Smooth muscle cell of the coronary artery (primary cell): ENCODE data around the gene TSEN34. TPM values are rescaled to one million over a fixed set of nuclear protein-coding genes. Genes with fewer than 3 reads are reported as not detected.

ENCODE experiments used
- total RNA-seq: library from RNA; depleted of rRNA; stranded (reverse); fragments of >200 nt; gene quantifications from 2 replicates; pipeline ENCODE4 v1.2.3, GENCODE V29; 2014; ENCODE audit warnings: low replicate concordance

The TSEN34 gene
- 14.4 and 56.0 TPM in 2 replicates for total RNA-seq

DNA sequence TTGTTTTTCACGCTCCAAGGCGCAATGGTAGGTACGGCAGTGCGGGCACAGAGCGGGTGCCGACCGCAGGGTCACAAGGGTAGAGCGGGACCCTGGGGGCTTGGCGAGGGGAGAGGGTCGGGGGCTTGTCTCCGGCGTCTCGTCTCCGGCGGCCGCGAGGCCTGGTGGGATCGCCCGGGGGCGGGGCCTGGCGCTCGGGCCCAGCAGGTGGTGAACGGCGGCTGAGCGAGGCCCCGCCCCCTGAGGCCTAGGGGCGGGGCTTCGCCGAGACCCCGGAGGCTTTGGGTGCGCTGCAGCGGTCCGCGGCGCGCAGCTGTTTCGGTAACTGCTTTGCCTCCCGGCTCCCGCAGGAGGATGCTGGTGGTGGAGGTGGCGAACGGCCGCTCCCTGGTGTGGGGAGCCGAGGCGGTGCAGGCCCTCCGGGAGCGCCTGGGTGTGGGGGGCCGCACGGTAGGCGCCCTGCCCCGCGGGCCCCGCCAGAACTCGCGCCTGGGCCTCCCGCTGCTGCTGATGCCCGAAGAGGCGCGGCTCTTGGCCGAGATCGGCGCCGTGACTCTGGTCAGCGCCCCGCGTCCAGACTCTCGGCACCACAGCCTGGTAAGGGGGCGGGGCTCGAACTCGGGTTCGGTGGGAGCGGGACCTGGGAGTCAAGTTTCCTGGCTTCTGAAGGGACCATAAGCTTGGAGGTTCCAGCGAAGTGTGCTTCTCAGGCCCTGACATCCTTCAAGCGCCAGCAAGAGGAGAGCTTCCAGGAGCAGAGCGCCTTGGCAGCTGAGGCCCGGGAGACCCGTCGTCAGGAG, at the start of gene TSEN34:
Gene TSEN34, plus strand, starts transcription at position 298 of the 800 bp plus-strand sequence. Its CDS starts 57 bp downstream, at position 355.

DNA sequence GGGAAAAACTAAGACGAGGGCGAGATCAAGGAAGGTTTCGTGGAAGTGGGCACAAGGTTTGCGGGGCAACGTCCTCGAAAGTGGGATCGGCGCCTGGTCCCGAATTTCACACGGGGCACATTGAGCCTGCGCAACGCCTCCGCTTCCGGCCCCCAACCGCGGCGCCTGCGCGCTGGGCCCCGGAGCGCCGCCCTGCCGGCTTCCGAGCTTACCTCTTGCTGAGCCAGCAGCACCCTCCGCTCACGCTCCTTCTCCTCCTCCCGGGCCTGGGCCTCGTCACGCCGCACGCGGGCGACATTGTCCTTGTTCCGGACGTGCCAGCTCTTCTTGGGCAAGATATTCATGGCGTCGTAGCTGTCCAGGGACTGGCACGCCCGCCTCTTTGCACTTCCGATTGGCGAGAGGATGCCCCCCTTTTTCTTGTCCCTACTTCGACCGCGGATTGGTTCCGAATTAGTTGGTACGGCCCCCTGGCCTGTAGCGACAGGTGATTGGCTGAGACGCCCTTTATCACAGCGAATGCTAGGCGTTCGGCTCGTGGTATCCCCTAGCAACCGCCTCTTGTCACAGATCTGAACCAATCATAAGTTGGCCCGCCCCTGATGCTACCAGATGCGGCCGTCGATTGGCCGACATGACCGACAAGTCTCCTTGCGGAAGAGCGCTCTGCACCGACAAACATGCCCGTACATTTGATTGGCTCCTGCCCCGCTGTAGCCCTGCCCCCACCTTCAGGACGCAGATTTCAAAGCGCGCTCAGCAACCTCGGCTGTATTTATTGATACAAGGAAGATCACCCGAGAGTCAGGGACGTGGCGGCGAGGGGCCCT, 31.5 kb upstream of the TSEN34 start, which contains the start of gene LENG1:
Gene LENG1, minus strand, starts transcription at position 370 of the 830 bp plus-strand sequence. Its CDS starts 26 bp downstream, at position 344.

DNA sequence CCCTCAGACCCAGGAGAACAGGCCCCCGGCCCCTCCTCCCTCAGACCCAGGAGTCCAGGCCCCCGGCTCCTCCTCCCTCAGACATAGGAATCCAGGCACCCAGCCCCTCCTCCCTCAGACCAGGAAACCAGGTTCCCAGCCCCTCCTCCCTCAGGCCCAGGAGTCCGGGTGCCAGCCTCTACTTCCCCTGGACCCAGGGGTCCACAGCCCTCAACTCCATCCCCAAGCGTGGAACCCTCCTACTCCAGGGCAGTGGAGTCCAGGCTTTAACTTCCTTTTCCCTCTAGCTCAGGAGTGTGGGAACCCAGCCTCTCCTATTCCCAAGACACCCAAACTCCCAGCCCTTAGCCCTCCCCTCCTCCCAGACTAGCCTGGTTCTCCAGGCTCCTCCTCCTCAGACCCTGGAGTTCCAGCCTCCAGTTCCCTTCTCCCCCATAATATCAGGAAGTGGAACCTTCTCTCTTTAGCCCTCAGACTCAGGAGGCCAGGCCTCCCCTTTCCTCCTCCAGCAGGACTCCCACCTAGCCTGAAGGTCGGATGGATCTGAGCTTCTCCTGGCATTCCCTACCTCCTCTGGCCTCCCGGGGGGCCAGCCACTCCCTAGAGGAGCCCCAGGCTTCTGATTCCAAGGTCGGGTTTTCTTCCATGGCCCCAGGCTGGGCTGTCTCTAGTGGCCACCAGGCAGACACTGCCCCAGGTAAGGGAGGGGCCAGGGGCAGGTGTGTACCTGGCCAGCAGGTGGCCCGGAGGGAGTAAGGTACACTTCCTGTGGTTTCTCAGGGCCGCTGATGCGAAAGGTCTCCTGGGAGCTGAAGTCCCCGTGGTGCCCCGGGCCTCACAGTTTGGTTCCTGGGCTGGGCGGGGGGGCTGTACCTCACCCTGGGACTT, 18.4 kb upstream of the TSEN34 start, which contains the start of gene TMC4:
Gene TMC4, minus strand, starts transcription at position 690 of the 888 bp plus-strand sequence. Its CDS starts 43 bp downstream, at position 647.

DNA sequence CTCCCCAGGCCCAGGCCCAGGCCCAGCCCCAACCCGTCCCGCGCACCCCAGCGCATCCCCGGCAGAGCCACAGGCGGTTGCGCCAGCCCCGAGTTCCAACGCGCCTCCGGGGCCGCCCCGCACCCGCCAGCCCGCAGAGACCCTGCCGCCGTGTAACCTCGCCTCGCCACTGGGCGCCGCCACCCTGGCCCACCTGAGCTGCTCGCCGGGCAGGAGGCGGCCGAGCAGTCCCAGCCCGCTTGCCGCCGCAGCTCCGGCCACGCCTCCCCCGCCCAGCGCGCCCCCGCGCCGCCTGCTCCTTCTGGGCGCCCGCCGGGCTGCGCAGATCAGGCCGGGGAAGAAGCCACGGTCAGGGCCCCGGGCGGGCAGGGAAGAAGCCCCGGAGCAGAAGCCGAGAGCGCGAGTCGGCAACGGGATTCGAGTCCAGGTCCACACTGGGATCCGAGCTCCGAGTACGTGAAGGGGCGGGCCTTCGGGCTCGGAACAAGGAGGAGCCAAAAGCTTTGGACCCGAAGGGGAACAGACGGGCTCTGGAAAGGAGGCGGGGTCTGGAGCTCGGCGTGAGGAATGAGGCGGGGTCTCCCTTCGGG, 1.9 kb upstream of the TSEN34 start, which contains the start of gene MBOAT7:
Gene MBOAT7, minus strand, starts transcription at position 436 of the 590 bp plus-strand sequence. CDS start 1,072 bp downstream, outside the sequence.

DNA sequence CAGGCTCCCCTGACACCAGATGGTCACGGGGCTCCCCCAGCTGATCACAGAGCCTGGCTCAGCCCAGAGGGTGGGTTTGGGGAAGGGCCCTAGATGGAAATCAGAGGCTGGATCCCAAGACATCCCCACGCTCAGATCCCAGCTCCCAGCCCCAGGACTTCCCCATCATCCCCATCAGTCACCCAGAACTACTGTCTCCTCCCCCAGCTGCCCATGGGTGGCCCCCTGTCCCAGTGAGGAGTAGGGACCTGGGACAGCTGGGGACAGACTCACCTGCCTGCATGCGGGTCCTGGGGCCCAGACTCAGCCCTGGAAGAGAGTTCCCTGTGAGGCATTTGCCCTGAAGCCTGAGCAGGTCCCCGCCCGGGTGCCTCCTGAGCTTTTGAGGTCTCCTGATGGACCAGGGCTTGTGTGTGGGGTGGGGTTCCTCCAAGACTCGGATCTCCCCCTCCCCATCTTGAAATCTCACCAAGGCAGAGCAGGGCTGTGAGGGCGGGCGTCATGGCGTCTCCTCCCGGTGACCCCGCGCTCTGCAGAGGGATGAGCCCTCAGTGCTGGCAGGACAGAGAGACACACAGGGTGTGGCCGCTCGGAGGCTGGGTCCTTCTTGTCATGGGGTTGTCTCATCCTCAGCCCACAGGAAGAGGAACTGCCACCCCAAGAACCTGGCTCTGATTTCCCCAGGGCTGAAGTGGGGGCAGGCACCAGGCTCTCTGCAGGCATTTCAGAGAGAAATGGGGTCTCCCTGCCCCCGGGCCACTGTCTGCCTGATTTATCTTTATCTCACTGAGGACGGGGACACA, 31.6 kb downstream of the TSEN34 start, which contains the start of gene LILRB3:
Gene LILRB3, minus strand, starts transcription at position 534 of the 803 bp plus-strand sequence. Its CDS starts 31 bp downstream, at position 503.

DNA sequence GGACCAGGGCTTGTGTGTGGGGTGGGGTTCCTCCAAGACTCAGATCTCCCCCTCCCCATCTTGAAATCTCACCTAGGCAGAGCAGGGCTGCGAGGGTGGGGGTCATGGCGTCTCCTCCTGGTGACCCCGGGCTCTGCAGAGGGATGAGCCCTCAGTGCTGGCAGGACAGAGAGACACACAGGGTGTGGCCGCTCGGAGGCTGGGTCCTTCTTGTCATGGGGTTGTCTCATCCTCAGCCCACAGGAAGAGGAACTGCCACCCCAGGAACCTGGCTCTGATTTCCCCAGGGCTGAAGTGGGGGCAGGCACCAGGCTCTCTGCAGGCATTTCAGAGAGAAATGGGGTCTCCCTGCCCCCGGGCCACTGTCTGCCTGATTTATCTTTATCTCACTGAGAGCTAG, 51.5 kb downstream of the TSEN34 start, which contains the start of gene LILRA6:
Gene LILRA6, minus strand, starts transcription at position 145 of the 400 bp plus-strand sequence.

Other genes with a start within 250 kb of the TSEN34 start
- 0.23 and 3.0 TPM in 2 replicates for gene CACNG8, start 228.4 kb upstream of the TSEN34 start, total RNA-seq
- 0.12 and 6.3 TPM in 2 replicates for gene CACNG6, start 199.7 kb upstream of the TSEN34 start, total RNA-seq
- not detected in 2 replicates for gene VSTM1, start 127.4 kb upstream of the TSEN34 start, total RNA-seq
- gene TARM1, start 109.9 kb upstream of the TSEN34 start, total RNA-seq = not detected in 2 replicates
- 0.12 and 1.2 TPM in 2 replicates for gene OSCAR, start 90.5 kb upstream of the TSEN34 start, total RNA-seq
- 19.7 and 24.4 TPM in 2 replicates for gene NDUFA3, start 88.5 kb upstream of the TSEN34 start, total RNA-seq
- gene TFPT, start 75.7 kb upstream of the TSEN34 start, total RNA-seq = 14.4 and 28.5 TPM in 2 replicates
- gene PRPF31, start 75.6 kb upstream of the TSEN34 start, total RNA-seq = 62.4 and 62.5 TPM in 2 replicates
- gene CNOT3, start 53.5 kb upstream of the TSEN34 start, total RNA-seq = 9.1 and 10.5 TPM in 2 replicates
- 2.3 and 6.5 TPM in 2 replicates for gene LENG1, start 31.6 kb upstream of the TSEN34 start, total RNA-seq
- gene TMC4, start 18.1 kb upstream of the TSEN34 start, total RNA-seq = 0.15 TPM in 1 of 2 replicates, not detected in the other
- gene MBOAT7, start 1.7 kb upstream of the TSEN34 start, total RNA-seq = 7.8 and 27.6 TPM in 2 replicates
- gene RPS9, start 9.6 kb downstream of the TSEN34 start, total RNA-seq = 975 and 2,995 TPM in 2 replicates
- not detected in 2 replicates for gene LILRB3, start 31.7 kb downstream of the TSEN34 start, total RNA-seq
- gene LILRA6, start 51.5 kb downstream of the TSEN34 start, total RNA-seq = not detected in 2 replicates
- not detected in 2 replicates for gene LILRB5, start 66.0 kb downstream of the TSEN34 start, total RNA-seq
- not detected in 2 replicates for gene LILRB2, start 89.8 kb downstream of the TSEN34 start, total RNA-seq
- not detected in 2 replicates for gene LILRA5, start 121.9 kb downstream of the TSEN34 start, total RNA-seq
- not detected in 2 replicates for gene LILRA4, start 147.9 kb downstream of the TSEN34 start, total RNA-seq
- not detected in 2 replicates for gene LAIR1, start 173.6 kb downstream of the TSEN34 start, total RNA-seq
- gene TTYH1, start 224.2 kb downstream of the TSEN34 start, total RNA-seq = not detected in 2 replicates